Activated CD8-positive, alpha-beta memory T cell treated with anti-CD3 and anti-CD28 coated beads for 24 hours (primary cell): ENCODE data around the gene GPBAR1.

Experiments
- DNase-seq: peaks from one replicate; pipeline ENCODE4 v3.0.0-alpha.2; 2020

The GPBAR1 gene

GRCh38 chr2:218260742-218261422 is at the start of gene GPBAR1:
Gene GPBAR1 (plus strand): TSS chr2:218261015. CDS start chr2:218262725, 1,710 bp downstream.
- no peak for DNase-seq

- no peak for DNase-seq
Measured at GRCh38 chr2:218214116-218214515, 46.7 kb upstream of the GPBAR1 start.

GRCh38 chr2:218216336-218216673 is 44.5 kb upstream of the GPBAR1 start:
- no peak for DNase-seq

GRCh38 chr2:218216674-218217359 is 44.0 kb upstream of the GPBAR1 start, which contains the start of gene ARPC2:
Gene ARPC2 (plus strand): TSS chr2:218217189. CDS start chr2:218217471, 282 bp downstream.
- peak; percentile 97 for DNase-seq

GRCh38 chr2:218217360-218218267 is 43.2 kb upstream of the GPBAR1 start:
- peak; percentile 86 for DNase-seq

GRCh38 chr2:218218268-218219185 is 42.3 kb upstream of the GPBAR1 start:
- no peak for DNase-seq

GRCh38 chr2:218219934-218220333 is 40.9 kb upstream of the GPBAR1 start:
- no peak for DNase-seq

- no peak for DNase-seq
Measured at GRCh38 chr2:218221000-218221399, 39.8 kb upstream of the GPBAR1 start.

- no peak for DNase-seq
Measured at GRCh38 chr2:218223046-218223445, 37.8 kb upstream of the GPBAR1 start.

GRCh38 chr2:218224186-218224585 is 36.6 kb upstream of the GPBAR1 start:
- DNase-seq, result no peak

GRCh38 chr2:218226903-218227302 is 33.9 kb upstream of the GPBAR1 start:
- DNase-seq, result no peak

GRCh38 chr2:218228366-218229090 is 32.3 kb upstream of the GPBAR1 start:
- DNase-seq, result no peak

- DNase-seq, result no peak
Measured at GRCh38 chr2:218229239-218229638, 31.6 kb upstream of the GPBAR1 start.

- DNase-seq, result no peak
Measured at GRCh38 chr2:218229851-218230250, 31.0 kb upstream of the GPBAR1 start.

GRCh38 chr2:218230882-218231281 is 29.9 kb upstream of the GPBAR1 start:
- no peak for DNase-seq

GRCh38 chr2:218233543-218233942 is 27.3 kb upstream of the GPBAR1 start:
- DNase-seq, result no peak

GRCh38 chr2:218234521-218234920 is 26.3 kb upstream of the GPBAR1 start:
- DNase-seq, result no peak

- no peak for DNase-seq
Measured at GRCh38 chr2:218235017-218235416, 25.8 kb upstream of the GPBAR1 start.

GRCh38 chr2:218236829-218237228 is 24.0 kb upstream of the GPBAR1 start:
- no peak for DNase-seq

GRCh38 chr2:218238887-218239286 is 21.9 kb upstream of the GPBAR1 start:
- DNase-seq, result no peak

- DNase-seq, result no peak
Measured at GRCh38 chr2:218244204-218244603, 16.6 kb upstream of the GPBAR1 start.

- no peak for DNase-seq
Measured at GRCh38 chr2:218244665-218245064, 16.1 kb upstream of the GPBAR1 start.
